H9 (cell line): Measurements from ENCODE around the gene SLC6A8. TPM values are rescaled to one million over a fixed set of nuclear protein-coding genes. Genes with fewer than 3 reads are reported as not detected.

ENCODE experiments used
- DNase-seq: peaks from one replicate; pipeline ENCODE4 v3.0.0-alpha.2; 2017
- H2AFZ ChIP-seq: one replicate; pipeline ENCODE4 v1.6.1; 2013; ENCODE audit warnings: mild to moderate bottlenecking, low read length, control low read depth, moderate library complexity
- H2AK5ac ChIP-seq: 2 replicates; pipeline ENCODE4 v1.6.1; 2013; ENCODE audit warnings: low read length, control low read depth, mixed read lengths; ENCODE audit not compliant: insufficient read length
- H2BK120ac ChIP-seq: one replicate; pipeline ENCODE4 v1.6.1; 2013; ENCODE audit warnings: low read depth, mild to moderate bottlenecking, low read length, control low read depth, inconsistent platforms; ENCODE audit not compliant: poor library complexity, severe bottlenecking
- H2BK12ac ChIP-seq: 2 replicates; pipeline ENCODE4 v1.6.1; 2013; ENCODE audit warnings: low read length, control low read depth, mixed read lengths, low read depth; ENCODE audit not compliant: insufficient read length
- H2BK15ac ChIP-seq: 2 replicates; pipeline ENCODE4 v1.6.1; 2013; ENCODE audit warnings: low read depth, low read length, control low read depth
- H2BK20ac ChIP-seq: one replicate; pipeline ENCODE4 v1.6.1; 2013; ENCODE audit warnings: low read depth, mild to moderate bottlenecking, low read length, control low read depth, inconsistent platforms; ENCODE audit not compliant: poor library complexity, severe bottlenecking
- H2BK5ac ChIP-seq: 2 replicates; pipeline ENCODE4 v1.6.1; 2013; ENCODE audit warnings: low read length, control low read depth, mixed read lengths; ENCODE audit not compliant: insufficient read length
- H3K14ac ChIP-seq: 2 replicates; pipeline ENCODE4 v1.6.1; 2013; ENCODE audit warnings: low read length, control low read depth; ENCODE audit not compliant: insufficient read depth
- H3K18ac ChIP-seq: 2 replicates; pipeline ENCODE4 v1.6.1; 2013; ENCODE audit warnings: low read depth, mild to moderate bottlenecking, mixed read lengths, low read length, control low read depth; ENCODE audit not compliant: insufficient read length
- H3K23ac ChIP-seq: 2 replicates; pipeline ENCODE4 v1.6.1; 2013; ENCODE audit warnings: low read length, control low read depth, mixed read lengths, low read depth; ENCODE audit not compliant: insufficient read length
- H3K23me2 ChIP-seq: 2 replicates; pipeline ENCODE4 v1.6.1; 2013; ENCODE audit warnings: low read depth, mild to moderate bottlenecking, mixed read lengths, low read length, control low read depth; ENCODE audit not compliant: insufficient read length, poor library complexity, severe bottlenecking
- H3K27ac ChIP-seq: 2 replicates; pipeline ENCODE4 v1.5.1; 2013; ENCODE audit warnings: low read length, control low read depth, mixed read lengths, low read depth; ENCODE audit not compliant: insufficient read length
- H3K27me3 ChIP-seq: 2 replicates; pipeline ENCODE4 v1.6.1; 2013; ENCODE audit warnings: low read length, control low read depth, inconsistent platforms; ENCODE audit not compliant: insufficient read depth
- H3K4ac ChIP-seq: 2 replicates; pipeline ENCODE4 v1.6.1; 2013; ENCODE audit warnings: low read depth, mild to moderate bottlenecking, control low read depth, inconsistent platforms, low read length, moderate library complexity
- H3K4me1 ChIP-seq: 2 replicates; pipeline ENCODE4 v1.6.1; 2013; ENCODE audit warnings: low read length, control low read depth, inconsistent platforms; ENCODE audit not compliant: insufficient read depth
- H3K4me2 ChIP-seq: 2 replicates; pipeline ENCODE4 v1.6.1; 2013; ENCODE audit warnings: low read length, control low read depth, mixed read lengths; ENCODE audit not compliant: insufficient read length, insufficient read depth
- H3K56ac ChIP-seq: 2 replicates; pipeline ENCODE4 v1.6.1; 2013; ENCODE audit warnings: low read depth, mild to moderate bottlenecking, mixed read lengths, low read length, control low read depth; ENCODE audit not compliant: insufficient read length
- H3K79me1 ChIP-seq: 2 replicates; pipeline ENCODE4 v1.6.1; 2013; ENCODE audit warnings: low read depth, mild to moderate bottlenecking, moderate library complexity, low read length, control low read depth, inconsistent platforms; ENCODE audit not compliant: insufficient read depth, poor library complexity, severe bottlenecking
- H3K79me2 ChIP-seq: 2 replicates; pipeline ENCODE4 v1.6.1; 2013; ENCODE audit warnings: low read length, control low read depth, inconsistent platforms; ENCODE audit not compliant: insufficient read depth
- H3K9ac ChIP-seq: 2 replicates; pipeline ENCODE4 v1.6.1; 2013; ENCODE audit warnings: low read length, control low read depth, mixed read lengths; ENCODE audit not compliant: insufficient read length; ENCODE audit errors: extremely low read depth
- H3K9me3 ChIP-seq: one replicate; pipeline ENCODE4 v1.6.1; 2013; ENCODE audit warnings: low read depth, low read length, inconsistent platforms; ENCODE audit not compliant: control insufficient read depth
- H3T11ph ChIP-seq: one replicate; pipeline ENCODE4 v1.6.1; 2013; ENCODE audit warnings: mild to moderate bottlenecking, low read length, control low read depth, inconsistent platforms
- H4K20me1 ChIP-seq: one replicate; pipeline ENCODE4 v1.6.1; 2013; ENCODE audit not compliant: control insufficient read depth, insufficient read length, insufficient read depth
- H4K5ac ChIP-seq: 2 replicates; pipeline ENCODE4 v1.6.1; 2013; ENCODE audit warnings: low read depth, mild to moderate bottlenecking, mixed read lengths, low read length, control low read depth; ENCODE audit not compliant: insufficient read length
- H4K8ac ChIP-seq: replicated peaks from 2 replicates; pipeline ENCODE4 v1.6.1; 2013; ENCODE audit warnings: low read length, control low read depth, mixed read lengths, low read depth; ENCODE audit not compliant: insufficient read length
- H4K91ac ChIP-seq: 2 replicates; pipeline ENCODE4 v1.6.1; 2013; ENCODE audit warnings: low read depth, mild to moderate bottlenecking, moderate library complexity, mixed read lengths, low read length, control low read depth; ENCODE audit not compliant: insufficient read length
- H3K27ac Mint-ChIP-seq, 3 experiments: 2 replicates in 2 of 3; 3 replicates in 1 of 3; pipeline ENCODE4 v1.8.0; 2020 to 2021; ENCODE audit warnings: mixed read lengths in 3 of 3, mild to moderate bottlenecking in 1 of 3, moderate library complexity in 1 of 3
- H3K27me3 Mint-ChIP-seq: 2 replicates; pipeline ENCODE4 v1.8.0; 2021; ENCODE audit warnings: low read depth, mild to moderate bottlenecking, moderate library complexity, mixed read lengths
- H3K36me3 Mint-ChIP-seq, 3 experiments: 2 replicates in 2 of 3; 3 replicates in 1 of 3; pipeline ENCODE4 v1.8.0; 2020 to 2021; ENCODE audit warnings: low read depth in 3 of 3, mixed read lengths in 3 of 3; ENCODE audit not compliant: insufficient read depth in 1 of 3
- H3K4me1 Mint-ChIP-seq, 2 experiments: 2 replicates each; pipeline ENCODE4 v1.8.0; 2020; ENCODE audit warnings: mixed read lengths in 2 of 2
- H3K4me3 Mint-ChIP-seq, 2 experiments: 2 replicates in 1 of 2; 3 replicates in 1 of 2; pipeline ENCODE4 v1.8.0; 2020 to 2021; ENCODE audit warnings: mild to moderate bottlenecking in 2 of 2, mixed read lengths in 2 of 2, moderate library complexity in 1 of 2
- H3K9me3 Mint-ChIP-seq, 2 experiments: 2 replicates in 1 of 2; 3 replicates in 1 of 2; pipeline ENCODE4 v1.8.0; 2020; ENCODE audit warnings: mild to moderate bottlenecking in 2 of 2, mixed read lengths in 2 of 2, moderate library complexity in 1 of 2
- CTCF ChIP-seq: fragments of 200-600 bp; sonication (generic); conservative IDR thresholded peaks from 3 replicates; pipeline ENCODE4 v1.8.0; 2021; ENCODE audit warnings: antibody characterized with exemption, mild to moderate bottlenecking
- WGBS: extraction: QIAGEN DNeasy Blood & Tissue Kit; methylation state at CpG from one replicate; pipeline ENCODE4 v1.1.7; 2013; ENCODE audit warnings: missing lambda C conversion rate, low lambda C conversion rate, mixed read lengths; ENCODE audit not compliant: insufficient read length; ENCODE audit errors: extremely low coverage; 5-methylcytosine and 5-hydroxymethylcytosine counted together
- total RNA-seq: library from RNA; stranded (reverse); gene quantifications from 2 replicates; pipeline ENCODE4 v1.2.1, GENCODE V29; 2021

Gene SLC6A8
- total RNA-seq, 1 experiment from 2014 or later, result 229 TPM

- peaks cover 45 to 82% (median 74%) of the 10 kb centered on the region in 3 experiments for H3K36me3 Mint-ChIP-seq
- WGBS, result no CpG with 5 or more reads among the region's 9 CpGs
- Histone ChIP-seq H3K14ac (no peak overlapping the region), H3K79me1 (no peaks in the 10 kb centered on the region), H3K4ac (no peak overlapping the region), H2BK12ac (no peak overlapping the region), H3K27ac (no peak overlapping the region), H3T11ph (no peak overlapping the region), H3K9me3 (peaks cover 45% of the 10 kb centered on the region), H2BK15ac (no peak overlapping the region), H3K79me2 (peaks cover 3% of the 10 kb centered on the region; the same call in 1 of the 2 replicates), H3K56ac (no peak overlapping the region), H4K8ac (no peak overlapping the region), H3K4me2 (no peak overlapping the region), H4K91ac (no peak overlapping the region), H4K20me1 (no peaks in the 10 kb centered on the region), H2BK20ac (no peak overlapping the region), H3K23me2 (no peaks in the 10 kb centered on the region), H3K9ac (no peak overlapping the region), H3K23ac (no peak overlapping the region), H2AK5ac (no peak overlapping the region), H2BK5ac (no peak overlapping the region), H3K18ac (no peak overlapping the region), H2BK120ac (no peak overlapping the region), H3K4me1 (no peaks in the 10 kb centered on the region), H2AFZ (no peak overlapping the region), H3K27me3 (no peaks in the 10 kb centered on the region), H4K5ac (no peak overlapping the region)
- no peaks in the 10 kb centered on the region for H3K27me3 Mint-ChIP-seq
- H3K27ac Mint-ChIP-seq, result no peak overlapping the region; a peak in 1 of 7 replicates
- H3K4me1 Mint-ChIP-seq, result no peaks in the 10 kb centered on the region
- DNase-seq, result no peak
- peaks cover 64 to 68% of the 10 kb centered on the region in 2 experiments for H3K9me3 Mint-ChIP-seq
- no peak for TF ChIP-seq CTCF
- H3K4me3 Mint-ChIP-seq, result no peak overlapping the region
Measured at GRCh38 chrX:153717445-153717844, 29.7 kb downstream of the SLC6A8 start.
